GM12878 (cell line): ENCODE results near the gene SSRP1. TPM values are rescaled to one million over a fixed set of nuclear protein-coding genes. Genes with fewer than 3 reads are reported as not detected.

ENCODE experiments used
- MYB ChIP-seq: fragments of 150-350 bp; IDR thresholded peaks from 2 replicates; pipeline ENCODE4 v1.6.1; 2014; ENCODE audit warnings: mild to moderate bottlenecking, low read depth, low read length, borderline replicate concordance
- NFYA ChIP-seq: IDR thresholded peaks from 2 replicates; pipeline ENCODE4 v1.6.1; 2011; ENCODE audit warnings: low read depth, mild to moderate bottlenecking, low read length, improper control_type of control experiment, borderline replicate concordance
- POLR2A ChIP-seq: IDR thresholded peaks from 2 replicates; pipeline ENCODE4 v1.6.1; 2011; ENCODE audit warnings: low read depth, mild to moderate bottlenecking, low read length
- RAD21 ChIP-seq: IDR thresholded peaks from 2 replicates; pipeline ENCODE4 v1.6.1; 2011; ENCODE audit warnings: mild to moderate bottlenecking, low read depth, low read length, moderate library complexity; ENCODE audit not compliant: insufficient read depth
- STAT1 ChIP-seq: fragments of 450-650 bp; conservative IDR thresholded peaks from 2 replicates; pipeline ENCODE4 v1.6.1; 2014; ENCODE audit warnings: antibody characterized with exemption, mild to moderate bottlenecking
- ZBED1 ChIP-seq: IDR thresholded peaks from 2 replicates; pipeline ENCODE4 v1.6.1; 2016; ENCODE audit warnings: borderline replicate concordance
- ZNF592 ChIP-seq: fragments of 450-650 bp; IDR thresholded peaks from 2 replicates; pipeline ENCODE4 v1.6.1; 2017; ENCODE audit warnings: mild to moderate bottlenecking, moderate library complexity
- polyA plus RNA-seq, 11 experiments: library from polyadenylated mRNA; depleted of rRNA in 4 of 11; unstranded in 6 of 11; stranded (reverse) in 5 of 11; fragments of >200 nt; fragmentation: Nextera tagmentation in 4 of 11; fragmentation: Illumina TruSeq in 1 of 11; extraction: Ambion mirVana in 4 of 11; extraction: Trizol in 1 of 11; gene quantifications; 1 replicate in 1 of 11; 2 replicates in 10 of 11; pipeline versions ENCODE4 v1.2.1 to v1.2.3, GENCODE V29; 2011 to 2016; ENCODE audit warnings: inconsistent platforms in 2 of 11, missing spikeins in 2 of 11, low read depth in 1 of 11
- total RNA-seq, 4 experiments: library from RNA; depleted of rRNA in 3 of 4; stranded (reverse); fragments of >200 nt in 3 of 4; fragmentation: Illumina TruSeq in 1 of 4; extraction: Trizol in 1 of 4; gene quantifications; 2 replicates each; pipeline versions ENCODE4 v1.2.1 to v1.2.3, GENCODE V29; 2013 to 2021
- TF ChIP-seq, protein P1 (sequence below): fragments of 450-650 bp; formaldehyde crosslinking; IDR thresholded peaks from 2 replicates; pipeline ENCODE4 v1.5.0; 2022; ENCODE audit warnings: mild to moderate bottlenecking, missing genetic modification characterization

Gene SSRP1
- total and polyA plus RNA-seq, 10 of the 15 experiments (the other 5 are each of a cell fraction or from before 2014, with no cell fraction given): 73.6 to 279 (median 138) TPM

DNA sequence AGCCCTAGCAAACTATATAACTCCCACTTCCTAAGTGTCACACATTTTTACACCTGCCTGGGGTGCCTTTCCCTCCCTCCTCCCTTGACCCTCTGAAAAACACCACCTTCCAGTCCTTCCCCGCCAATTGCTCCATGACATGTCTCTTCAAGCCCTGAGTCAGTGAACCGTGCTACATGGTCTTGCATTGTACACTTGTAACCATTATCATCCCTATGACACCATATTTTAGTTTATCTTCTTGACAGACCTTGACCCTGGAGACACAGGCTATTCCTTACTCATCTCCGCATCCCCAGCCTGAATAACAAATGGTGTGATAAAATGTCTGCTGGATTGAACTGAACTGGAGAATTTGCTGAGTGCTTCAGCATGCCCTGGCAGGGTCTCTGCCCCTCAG, 47.8 kb downstream of the SSRP1 start (continued):
- TF ChIP-seq ZNF592 (no peak), POLR2A (no peak), ZBED1 (no peak), STAT1 (no peak), RAD21 (no peak), MYB (no peak), NFYA (no peak)
- TF ChIP-seq, protein P1, sequence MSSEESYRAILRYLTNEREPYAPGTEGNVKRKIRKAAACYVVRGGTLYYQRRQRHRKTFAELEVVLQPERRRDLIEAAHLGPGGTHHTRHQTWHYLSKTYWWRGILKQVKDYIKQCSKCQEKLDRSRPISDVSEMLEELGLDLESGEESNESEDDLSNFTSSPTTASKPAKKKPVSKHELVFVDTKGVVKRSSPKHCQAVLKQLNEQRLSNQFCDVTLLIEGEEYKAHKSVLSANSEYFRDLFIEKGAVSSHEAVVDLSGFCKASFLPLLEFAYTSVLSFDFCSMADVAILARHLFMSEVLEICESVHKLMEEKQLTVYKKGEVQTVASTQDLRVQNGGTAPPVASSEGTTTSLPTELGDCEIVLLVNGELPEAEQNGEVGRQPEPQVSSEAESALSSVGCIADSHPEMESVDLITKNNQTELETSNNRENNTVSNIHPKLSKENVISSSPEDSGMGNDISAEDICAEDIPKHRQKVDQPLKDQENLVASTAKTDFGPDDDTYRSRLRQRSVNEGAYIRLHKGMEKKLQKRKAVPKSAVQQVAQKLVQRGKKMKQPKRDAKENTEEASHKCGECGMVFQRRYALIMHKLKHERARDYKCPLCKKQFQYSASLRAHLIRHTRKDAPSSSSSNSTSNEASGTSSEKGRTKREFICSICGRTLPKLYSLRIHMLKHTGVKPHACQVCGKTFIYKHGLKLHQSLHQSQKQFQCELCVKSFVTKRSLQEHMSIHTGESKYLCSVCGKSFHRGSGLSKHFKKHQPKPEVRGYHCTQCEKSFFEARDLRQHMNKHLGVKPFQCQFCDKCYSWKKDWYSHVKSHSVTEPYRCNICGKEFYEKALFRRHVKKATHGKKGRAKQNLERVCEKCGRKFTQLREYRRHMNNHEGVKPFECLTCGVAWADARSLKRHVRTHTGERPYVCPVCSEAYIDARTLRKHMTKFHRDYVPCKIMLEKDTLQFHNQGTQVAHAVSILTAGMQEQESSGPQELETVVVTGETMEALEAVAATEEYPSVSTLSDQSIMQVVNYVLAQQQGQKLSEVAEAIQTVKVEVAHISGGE (CRISPR knock-in tag): no peak
